ENCODE data around the gene CMSS1.

- TF ChIP-seq, protein P1, sequence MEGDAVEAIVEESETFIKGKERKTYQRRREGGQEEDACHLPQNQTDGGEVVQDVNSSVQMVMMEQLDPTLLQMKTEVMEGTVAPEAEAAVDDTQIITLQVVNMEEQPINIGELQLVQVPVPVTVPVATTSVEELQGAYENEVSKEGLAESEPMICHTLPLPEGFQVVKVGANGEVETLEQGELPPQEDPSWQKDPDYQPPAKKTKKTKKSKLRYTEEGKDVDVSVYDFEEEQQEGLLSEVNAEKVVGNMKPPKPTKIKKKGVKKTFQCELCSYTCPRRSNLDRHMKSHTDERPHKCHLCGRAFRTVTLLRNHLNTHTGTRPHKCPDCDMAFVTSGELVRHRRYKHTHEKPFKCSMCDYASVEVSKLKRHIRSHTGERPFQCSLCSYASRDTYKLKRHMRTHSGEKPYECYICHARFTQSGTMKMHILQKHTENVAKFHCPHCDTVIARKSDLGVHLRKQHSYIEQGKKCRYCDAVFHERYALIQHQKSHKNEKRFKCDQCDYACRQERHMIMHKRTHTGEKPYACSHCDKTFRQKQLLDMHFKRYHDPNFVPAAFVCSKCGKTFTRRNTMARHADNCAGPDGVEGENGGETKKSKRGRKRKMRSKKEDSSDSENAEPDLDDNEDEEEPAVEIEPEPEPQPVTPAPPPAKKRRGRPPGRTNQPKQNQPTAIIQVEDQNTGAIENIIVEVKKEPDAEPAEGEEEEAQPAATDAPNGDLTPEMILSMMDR (IDR thresholded peaks at IDR 0.05) = no peak
- no peak for TF ChIP-seq POLR2AphosphoS5 (IDR thresholded peaks at IDR 0.05)
- TF ChIP-seq POLR2A (IDR thresholded peaks at IDR 0.05) = no peak
- TF ChIP-seq EP300 (IDR thresholded peaks at IDR 0.05) = no peak
These were observed 123.5 kb downstream of the CMSS1 start for GRCh38 chr3:99941211-99941610.
